ENCODE measurements around the gene SHANK3.

Gene SHANK3

GRCh38 chr22:50697667-50698506 is 25.3 kb downstream of the SHANK3 start:
- DNase-seq (no peak), ATAC-seq (no peak)
- H3K27me3 Mint-ChIP-seq = no peaks in the 10 kb centered on the region
- H3K4me1 Mint-ChIP-seq = peaks cover 12% of the 10 kb centered on the region
- no peaks in the 10 kb centered on the region for H3K36me3 Mint-ChIP-seq (ENCODE audit: low read depth)
- H3K27ac Mint-ChIP-seq = no peak overlapping the region
- H3K4me3 Mint-ChIP-seq = no peak overlapping the region
- H3K9me3 Mint-ChIP-seq = no peaks in the 10 kb centered on the region

- Mint-ChIP-seq H3K4me1 (peaks cover 12% of the 10 kb centered on the region), H3K27ac (no peak overlapping the region), H3K4me3 (no peak overlapping the region), H3K9me3 (no peaks in the 10 kb centered on the region), H3K36me3 (ENCODE audit: low read depth) (no peaks in the 10 kb centered on the region), H3K27me3 (no peaks in the 10 kb centered on the region)
- DNase-seq (no peak), ATAC-seq (no peak)
Measured at GRCh38 chr22:50698546-50698945, 25.9 kb downstream of the SHANK3 start.

GRCh38 chr22:50699001-50699755 is 26.6 kb downstream of the SHANK3 start:
- DNase-seq (no peak), ATAC-seq (no peak)
- Mint-ChIP-seq H3K4me1 (peaks cover 12% of the 10 kb centered on the region), H3K27ac (no peak overlapping the region), H3K36me3 (ENCODE audit: low read depth) (no peaks in the 10 kb centered on the region), H3K27me3 (no peaks in the 10 kb centered on the region), H3K4me3 (no peak overlapping the region), H3K9me3 (no peaks in the 10 kb centered on the region)

GRCh38 chr22:50699756-50700386 is 27.2 kb downstream of the SHANK3 start:
- no peaks in the 10 kb centered on the region for H3K9me3 Mint-ChIP-seq
- DNase-seq (no peak), ATAC-seq (no peak)
- H3K4me3 Mint-ChIP-seq = no peak overlapping the region
- H3K27ac Mint-ChIP-seq = no peak overlapping the region
- H3K36me3 Mint-ChIP-seq (ENCODE audit: low read depth) = no peaks in the 10 kb centered on the region
- H3K4me1 Mint-ChIP-seq = peaks cover 12% of the 10 kb centered on the region
- H3K27me3 Mint-ChIP-seq = no peaks in the 10 kb centered on the region

GRCh38 chr22:50700387-50701075 is 27.9 kb downstream of the SHANK3 start:
- no peak overlapping the region for H3K4me3 Mint-ChIP-seq
- ATAC-seq (peak; percentile 11), DNase-seq (no peak)
- no peaks in the 10 kb centered on the region for H3K9me3 Mint-ChIP-seq
- H3K4me1 Mint-ChIP-seq = peaks cover 12% of the 10 kb centered on the region
- H3K27me3 Mint-ChIP-seq = no peaks in the 10 kb centered on the region
- no peaks in the 10 kb centered on the region for H3K36me3 Mint-ChIP-seq (ENCODE audit: low read depth)
- H3K27ac Mint-ChIP-seq = no peak overlapping the region

- no peaks in the 10 kb centered on the region for H3K9me3 Mint-ChIP-seq
- no peak overlapping the region for H3K27ac Mint-ChIP-seq
- H3K4me3 Mint-ChIP-seq = no peak overlapping the region
- H3K36me3 Mint-ChIP-seq (ENCODE audit: low read depth) = no peaks in the 10 kb centered on the region
- ATAC-seq (no peak), DNase-seq (no peak)
- H3K4me1 Mint-ChIP-seq = peaks cover 12% of the 10 kb centered on the region
- no peaks in the 10 kb centered on the region for H3K27me3 Mint-ChIP-seq
Measured at GRCh38 chr22:50701076-50701419, 28.4 kb downstream of the SHANK3 start.

- Mint-ChIP-seq H3K36me3 (ENCODE audit: low read depth) (no peaks in the 10 kb centered on the region), H3K27ac (no peak overlapping the region), H3K4me3 (no peak overlapping the region), H3K9me3 (no peaks in the 10 kb centered on the region), H3K4me1 (peaks cover 12% of the 10 kb centered on the region), H3K27me3 (no peaks in the 10 kb centered on the region)
- no peak for DNase-seq
- no peak for ATAC-seq
Measured at GRCh38 chr22:50701428-50702154, 29.0 kb downstream of the SHANK3 start.

- Mint-ChIP-seq H3K27me3 (no peaks in the 10 kb centered on the region), H3K4me1 (peaks cover 12% of the 10 kb centered on the region), H3K36me3 (ENCODE audit: low read depth) (no peaks in the 10 kb centered on the region), H3K9me3 (no peaks in the 10 kb centered on the region), H3K4me3 (no peak overlapping the region), H3K27ac (no peak overlapping the region)
- peak; percentile 20 for ATAC-seq
- no peak for DNase-seq
Measured at GRCh38 chr22:50702261-50702671, 29.6 kb downstream of the SHANK3 start.

- no peak for DNase-seq
- no peaks in the 10 kb centered on the region for H3K27me3 Mint-ChIP-seq
- H3K9me3 Mint-ChIP-seq = no peaks in the 10 kb centered on the region
- no peak overlapping the region for H3K4me3 Mint-ChIP-seq
- H3K4me1 Mint-ChIP-seq = peaks cover 12% of the 10 kb centered on the region
- no peak for ATAC-seq
- no peak overlapping the region for H3K27ac Mint-ChIP-seq
- no peaks in the 10 kb centered on the region for H3K36me3 Mint-ChIP-seq (ENCODE audit: low read depth)
Measured at GRCh38 chr22:50702821-50703725, 30.4 kb downstream of the SHANK3 start.

- ATAC-seq (no peak), DNase-seq (no peak)
- no peak overlapping the region for H3K4me3 Mint-ChIP-seq
- H3K27ac Mint-ChIP-seq = no peak overlapping the region
- H3K36me3 Mint-ChIP-seq (ENCODE audit: low read depth) = no peaks in the 10 kb centered on the region
- H3K4me1 Mint-ChIP-seq = peaks cover 12% of the 10 kb centered on the region
- no peaks in the 10 kb centered on the region for H3K9me3 Mint-ChIP-seq
- H3K27me3 Mint-ChIP-seq = no peaks in the 10 kb centered on the region
Measured at GRCh38 chr22:50703726-50704509, 31.3 kb downstream of the SHANK3 start.

- ATAC-seq (no peak), DNase-seq (no peak)
- Mint-ChIP-seq H3K36me3 (ENCODE audit: low read depth) (no peaks in the 10 kb centered on the region), H3K27me3 (no peaks in the 10 kb centered on the region), H3K9me3 (no peaks in the 10 kb centered on the region), H3K4me3 (no peak overlapping the region), H3K4me1 (peaks cover 12% of the 10 kb centered on the region), H3K27ac (no peak overlapping the region)
Measured at GRCh38 chr22:50704510-50705218, 32.0 kb downstream of the SHANK3 start.

- H3K27ac Mint-ChIP-seq = no peak overlapping the region
- peaks cover 12% of the 10 kb centered on the region for H3K4me1 Mint-ChIP-seq
- DNase-seq = no peak
- H3K4me3 Mint-ChIP-seq = no peak overlapping the region
- no peak for ATAC-seq
- no peaks in the 10 kb centered on the region for H3K36me3 Mint-ChIP-seq (ENCODE audit: low read depth)
- no peaks in the 10 kb centered on the region for H3K27me3 Mint-ChIP-seq
- H3K9me3 Mint-ChIP-seq = no peaks in the 10 kb centered on the region
Measured at GRCh38 chr22:50705219-50705691, 32.6 kb downstream of the SHANK3 start.
